Breast epithelium (tissue), 4 donors: ENCODE measurements around the gene SLC38A10. TPM values are rescaled to one million over a fixed set of nuclear protein-coding genes. Genes with fewer than 3 reads are reported as not detected.

ENCODE experiments used
- DNase-seq, 2 donors: peaks; one replicate each; pipeline ENCODE4 v3.0.0-alpha.2; 2019; ENCODE audit warnings: low spot score in 2 of 2
- H3K27ac ChIP-seq, 2 donors: fragments of 200-600 bp; sonication (generic) in 1 of 2; one replicate each; pipeline ENCODE4 v1.5.1; 2016 to 2019; ENCODE audit warnings: mild to moderate bottlenecking in 1 of 2
- H3K27me3 ChIP-seq, 2 donors: fragments of 200-600 bp; sonication (generic) in 1 of 2; one replicate each; pipeline versions ENCODE4 v1.5.1 to v1.6.0; 2017 to 2019; ENCODE audit warnings: control low read depth in 1 of 2, mild to moderate bottlenecking in 1 of 2
- H3K36me3 ChIP-seq: fragments of 200-600 bp; one replicate; pipeline ENCODE4 v1.5.1; 2019
- H3K4me1 ChIP-seq, 2 donors: fragments of 200-600 bp; sonication (generic); one replicate each; pipeline ENCODE4 v1.5.1; 2016 to 2019; ENCODE audit warnings: control low read depth in 1 of 2
- H3K4me3 ChIP-seq, 3 donors: fragments of 200-600 bp; sonication (generic); 1 replicate in 2 of 3; 2 replicates in 1 of 3; pipeline ENCODE4 v1.5.1; 2016 to 2019; ENCODE audit warnings: mild to moderate bottlenecking in 3 of 3, moderate library complexity in 2 of 3
- H3K9me3 ChIP-seq, 2 donors: fragments of 200-600 bp; sonication (generic) in 1 of 2; one replicate each; pipeline ENCODE4 v1.5.1; 2016 to 2019; ENCODE audit warnings: control low read depth in 1 of 2
- POLR2A ChIP-seq: fragments of 450-650 bp; IDR thresholded peaks from one replicate; pipeline ENCODE4 v1.6.1; 2016; ENCODE audit warnings: antibody characterized with exemption, mild to moderate bottlenecking, moderate library complexity
- POLR2AphosphoS5 ChIP-seq, 3 donors: sonication (generic); formaldehyde crosslinking; IDR thresholded peaks; one replicate each; pipeline ENCODE4 v1.6.1; 2017; ENCODE audit warnings: antibody characterized with exemption in 3 of 3
- intact Hi-C: fragments of 100-400 bp; cut with DNase I; formaldehyde crosslinking; loops from one replicate; pipeline ENCODE4 v1.15.1; 2023; ENCODE audit warnings: low total_unique reads
- total RNA-seq, 3 donors: library from RNA; depleted of rRNA; stranded (reverse); fragments of >200 nt; gene quantifications; one replicate each; pipeline ENCODE4 v1.1.0, GENCODE V29; 2016
- TF ChIP-seq, protein P1 (sequence below), 3 donors: fragments of 450-650 bp; IDR thresholded peaks; one replicate each; pipeline ENCODE4 v1.5.1; 2016 to 2017; ENCODE audit warnings: antibody characterized with exemption in 3 of 3, mild to moderate bottlenecking in 3 of 3, moderate library complexity in 3 of 3

SLC38A10 gene
- total RNA-seq, 3 donors from 2014 or later: 52.4 to 104 (median 85.2) TPM

DNA sequence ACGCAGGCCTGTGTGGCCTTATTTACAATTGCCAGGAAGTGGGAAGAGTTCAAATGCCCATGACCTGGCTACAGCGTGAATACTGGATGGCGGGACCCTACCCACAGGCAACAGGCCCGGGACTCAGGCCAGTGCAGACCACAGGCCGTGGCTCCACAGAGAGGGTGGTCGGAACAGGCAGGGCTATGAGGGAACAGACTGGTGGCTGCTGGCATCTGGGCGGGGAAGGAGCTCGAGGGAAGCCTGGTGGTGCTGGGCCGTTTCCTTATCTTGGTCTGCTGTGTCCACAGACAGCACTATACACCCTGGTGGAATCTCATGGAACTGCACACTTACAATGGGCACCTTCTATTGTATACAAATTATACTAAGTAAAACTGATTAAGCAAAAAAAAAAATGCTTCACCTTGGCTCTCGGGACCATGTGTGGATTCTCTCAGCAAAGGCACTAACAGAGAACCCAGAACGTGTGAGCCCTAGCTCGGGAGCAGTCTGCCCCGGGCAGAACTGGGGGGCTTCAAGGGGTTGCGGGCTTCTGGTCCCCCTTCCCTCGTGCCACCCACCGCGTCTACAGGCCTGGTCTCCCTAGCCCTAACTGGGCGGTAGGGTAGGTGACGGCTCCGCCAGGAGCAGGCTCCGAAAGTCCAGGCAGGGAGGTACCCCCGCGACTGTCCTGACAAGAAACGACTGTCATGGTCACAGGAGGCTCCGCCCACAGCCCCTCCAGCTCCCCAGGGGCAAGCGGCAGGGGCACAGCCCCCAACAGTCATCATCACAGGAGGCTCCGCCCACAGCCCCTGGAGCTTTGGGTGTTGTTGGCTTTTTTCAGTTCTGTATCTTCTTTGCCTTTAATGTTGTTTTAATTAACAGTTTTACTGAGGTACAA is 94.2 kb downstream of the SLC38A10 start:
- H3K27ac ChIP-seq: peak overlapping the region; percentile 41 to 50
- H3K4me1 ChIP-seq: no peaks in the 10 kb centered on the region
- TF ChIP-seq, protein P1, sequence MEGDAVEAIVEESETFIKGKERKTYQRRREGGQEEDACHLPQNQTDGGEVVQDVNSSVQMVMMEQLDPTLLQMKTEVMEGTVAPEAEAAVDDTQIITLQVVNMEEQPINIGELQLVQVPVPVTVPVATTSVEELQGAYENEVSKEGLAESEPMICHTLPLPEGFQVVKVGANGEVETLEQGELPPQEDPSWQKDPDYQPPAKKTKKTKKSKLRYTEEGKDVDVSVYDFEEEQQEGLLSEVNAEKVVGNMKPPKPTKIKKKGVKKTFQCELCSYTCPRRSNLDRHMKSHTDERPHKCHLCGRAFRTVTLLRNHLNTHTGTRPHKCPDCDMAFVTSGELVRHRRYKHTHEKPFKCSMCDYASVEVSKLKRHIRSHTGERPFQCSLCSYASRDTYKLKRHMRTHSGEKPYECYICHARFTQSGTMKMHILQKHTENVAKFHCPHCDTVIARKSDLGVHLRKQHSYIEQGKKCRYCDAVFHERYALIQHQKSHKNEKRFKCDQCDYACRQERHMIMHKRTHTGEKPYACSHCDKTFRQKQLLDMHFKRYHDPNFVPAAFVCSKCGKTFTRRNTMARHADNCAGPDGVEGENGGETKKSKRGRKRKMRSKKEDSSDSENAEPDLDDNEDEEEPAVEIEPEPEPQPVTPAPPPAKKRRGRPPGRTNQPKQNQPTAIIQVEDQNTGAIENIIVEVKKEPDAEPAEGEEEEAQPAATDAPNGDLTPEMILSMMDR (IDR thresholded peaks at IDR 0.05): peak; percentile 37 to 81 (median 49)
- TF ChIP-seq POLR2AphosphoS5 (IDR thresholded peaks at IDR 0.05): no peak
- no peaks in the 10 kb centered on the region for H3K9me3 ChIP-seq
- H3K27me3 ChIP-seq: no peaks in the 10 kb centered on the region
- H3K36me3 ChIP-seq: no peaks in the 10 kb centered on the region
- peak in 1 of 2 donors; percentile 56 for DNase-seq
- H3K4me3 ChIP-seq: no peak overlapping the region
- intact Hi-C loops: no loop called here

DNA sequence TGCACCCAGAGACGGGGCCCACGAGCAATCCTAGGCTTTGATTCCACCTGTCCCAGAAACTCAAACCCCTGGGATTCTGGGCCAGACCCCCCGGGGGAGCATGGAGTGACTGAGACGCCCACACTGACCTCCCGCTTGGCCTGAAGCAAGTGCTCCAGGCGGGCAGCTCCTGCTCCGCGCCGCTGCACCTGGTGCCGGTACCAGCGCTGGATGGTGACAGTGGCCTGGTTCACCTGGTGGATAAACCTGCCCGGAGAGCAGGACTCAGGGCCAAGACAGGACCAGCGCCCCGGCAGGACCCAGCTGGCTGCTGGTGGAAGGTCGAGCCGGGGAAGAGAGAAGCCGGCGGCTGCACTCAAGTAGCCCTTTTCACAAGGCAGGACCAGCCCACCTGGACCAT is 94.9 kb downstream of the SLC38A10 start:
- TF ChIP-seq, protein P1 (IDR thresholded peaks at IDR 0.05): no peak
- no peak for TF ChIP-seq POLR2AphosphoS5 (IDR thresholded peaks at IDR 0.05)
- TF ChIP-seq POLR2A: no peak
- intact Hi-C loops: no loop called here
- peak in 1 of 2 donors; percentile 40 for DNase-seq
- H3K4me1 ChIP-seq: no peaks in the 10 kb centered on the region
- H3K27ac ChIP-seq: peak overlapping the region; percentile 41 to 50
- no peaks in the 10 kb centered on the region for H3K36me3 ChIP-seq
- H3K4me3 ChIP-seq: peak overlapping the region in 1 of 3 donors; percentile 13
- no peaks in the 10 kb centered on the region for H3K27me3 ChIP-seq
- no peaks in the 10 kb centered on the region for H3K9me3 ChIP-seq

DNA sequence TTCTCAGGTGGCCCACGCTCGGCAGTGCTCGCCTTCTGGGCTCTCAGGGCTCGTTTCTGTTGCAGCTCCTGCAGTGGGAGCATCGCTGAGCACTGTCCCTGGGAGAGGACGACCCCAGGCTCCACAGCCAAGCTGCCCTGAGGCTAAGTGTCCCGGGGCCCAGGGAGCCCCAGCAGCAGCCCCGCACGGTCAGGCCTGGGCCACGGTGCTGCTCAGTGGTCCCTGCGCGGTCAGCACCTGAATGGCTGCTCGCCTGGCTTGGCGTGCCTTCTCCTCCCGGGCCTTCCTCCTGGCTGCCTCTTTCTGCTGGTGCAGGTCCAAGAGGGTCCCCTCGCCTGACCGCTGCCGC is 95.7 kb downstream of the SLC38A10 start:
- Histone ChIP-seq H3K27ac (no peak overlapping the region), H3K9me3 (no peaks in the 10 kb centered on the region), H3K4me1 (no peaks in the 10 kb centered on the region), H3K4me3 (no peak overlapping the region), H3K27me3 (no peaks in the 10 kb centered on the region), H3K36me3 (no peaks in the 10 kb centered on the region)
- intact Hi-C loops: no loop called here
- no peak for DNase-seq
- TF ChIP-seq, protein P1 (IDR thresholded peaks at IDR 0.05): no peak
- TF ChIP-seq POLR2A (no peak), POLR2AphosphoS5 (IDR thresholded peaks at IDR 0.05) (no peak)

DNA sequence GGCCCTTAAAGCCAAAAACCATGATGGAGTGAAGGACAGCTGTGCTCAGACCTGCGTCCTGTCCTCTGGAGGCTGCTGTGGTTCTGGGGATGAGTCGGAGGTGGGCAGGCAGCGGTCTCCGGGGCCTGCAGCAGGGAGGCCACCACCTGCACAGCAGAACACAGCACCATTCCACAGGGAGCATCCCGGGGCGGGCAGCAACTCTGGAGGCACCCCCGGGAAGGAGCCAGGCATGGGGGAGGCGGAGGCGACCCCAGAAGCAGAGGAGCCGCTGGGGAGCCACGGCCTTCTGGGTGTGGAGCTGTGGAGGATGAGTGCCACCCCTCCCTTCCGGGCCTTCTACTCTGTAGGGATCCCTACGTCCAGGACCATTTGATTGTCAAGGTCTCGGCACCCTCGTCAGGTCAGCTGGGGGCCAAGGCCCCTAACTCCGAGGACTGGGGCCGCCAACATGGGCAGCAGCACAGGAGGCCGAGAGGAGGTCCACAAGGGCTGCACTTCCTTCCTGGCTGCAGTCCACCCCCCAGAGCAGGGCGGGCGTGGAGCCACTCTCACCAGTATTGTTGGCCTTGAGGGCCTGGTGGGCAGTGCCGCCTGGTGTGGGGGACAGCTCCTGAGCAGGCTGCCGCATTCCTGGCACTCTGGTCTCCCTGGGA is 96.2 kb downstream of the SLC38A10 start:
- no peaks in the 10 kb centered on the region for H3K4me1 ChIP-seq
- no peaks in the 10 kb centered on the region for H3K9me3 ChIP-seq
- intact Hi-C loops: no loop called here
- no peaks in the 10 kb centered on the region for H3K36me3 ChIP-seq
- no peak overlapping the region for H3K27ac ChIP-seq
- no peak overlapping the region for H3K4me3 ChIP-seq
- TF ChIP-seq, protein P1 (IDR thresholded peaks at IDR 0.05): no peak
- TF ChIP-seq POLR2AphosphoS5 (IDR thresholded peaks at IDR 0.05): no peak
- TF ChIP-seq POLR2A: no peak
- no peak for DNase-seq
- H3K27me3 ChIP-seq: no peaks in the 10 kb centered on the region

DNA sequence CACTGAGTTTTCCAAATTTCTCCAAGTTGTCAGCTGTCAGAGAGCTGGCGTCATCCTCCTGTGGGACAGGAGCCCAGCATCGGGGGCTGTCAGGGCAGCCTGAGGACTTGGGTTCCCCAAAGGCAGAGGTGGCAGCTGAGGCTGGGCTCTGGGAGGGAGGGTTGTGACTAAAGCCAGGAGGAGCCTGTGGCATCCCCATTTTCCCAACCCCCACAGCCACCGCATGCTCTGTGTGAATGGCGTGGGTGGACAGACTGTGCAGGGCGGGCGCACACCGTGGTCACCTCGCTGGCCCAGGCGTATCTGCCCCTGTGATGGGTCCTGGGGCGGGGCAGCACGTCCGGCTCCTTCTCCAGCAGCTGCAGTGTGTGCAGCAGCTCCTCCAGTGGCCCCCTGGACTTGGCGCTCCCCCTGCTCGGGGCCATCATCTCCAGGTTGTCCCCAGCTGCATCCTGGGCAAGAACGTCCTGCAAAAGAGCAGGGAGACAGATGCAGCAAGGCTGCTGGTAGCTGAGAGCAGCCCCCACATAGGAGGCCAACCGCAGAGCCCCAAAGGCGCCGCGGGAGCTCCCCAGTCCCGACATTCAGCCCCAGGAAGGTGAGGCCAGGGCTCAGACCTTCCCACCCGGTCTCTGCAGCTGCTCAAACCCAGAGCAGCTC is 97.1 kb downstream of the SLC38A10 start:
- H3K4me1 ChIP-seq: no peaks in the 10 kb centered on the region
- intact Hi-C loops: no loop called here
- no peak for DNase-seq
- H3K4me3 ChIP-seq: no peak overlapping the region
- TF ChIP-seq POLR2AphosphoS5 (IDR thresholded peaks at IDR 0.05): no peak
- TF ChIP-seq, protein P1 (IDR thresholded peaks at IDR 0.05): no peak
- TF ChIP-seq POLR2A: no peak
- no peaks in the 10 kb centered on the region for H3K27me3 ChIP-seq
- H3K27ac ChIP-seq: no peak overlapping the region
- H3K36me3 ChIP-seq: no peaks in the 10 kb centered on the region
- no peaks in the 10 kb centered on the region for H3K9me3 ChIP-seq
